Loucy (cell line): ENCODE data around the gene ABTB2.

Experiments
- H2AFZ ChIP-seq: fragments of 200-600 bp; sonication (generic); 2 replicates; pipeline ENCODE4 v1.6.0; 2016; ENCODE audit warnings: antibody characterized with exemption, mild to moderate bottlenecking, low read length, moderate library complexity
- H3F3A ChIP-seq: fragments of 200-600 bp; 2 replicates; pipeline ENCODE4 v1.6.0; 2016; ENCODE audit warnings: antibody characterized with exemption, low read depth, mild to moderate bottlenecking
- H3K27me3 ChIP-seq: fragments of 200-600 bp; sonication (generic); 2 replicates; pipeline ENCODE4 v1.6.1; 2014; ENCODE audit warnings: low read length, mild to moderate bottlenecking; ENCODE audit not compliant: insufficient read depth, poor library complexity, severe bottlenecking
- H3K36me3 ChIP-seq: fragments of 200-600 bp; sonication (generic); 2 replicates; pipeline ENCODE4 v1.6.1; 2016; ENCODE audit warnings: low read length; ENCODE audit not compliant: insufficient read depth
- H3K4me1 ChIP-seq: fragments of 200-600 bp; sonication (generic); 2 replicates; pipeline ENCODE4 v1.5.1; 2014; ENCODE audit warnings: low read length, mild to moderate bottlenecking; ENCODE audit not compliant: insufficient read depth, poor library complexity, severe bottlenecking
- H3K4me2 ChIP-seq: fragments of 200-600 bp; sonication (generic); 2 replicates; pipeline ENCODE4 v1.6.0; 2014; ENCODE audit warnings: antibody characterized with exemption, low read length, low read depth, mild to moderate bottlenecking; ENCODE audit not compliant: poor library complexity, severe bottlenecking
- H3K4me3 ChIP-seq: fragments of 200-600 bp; sonication (generic); 2 replicates; pipeline ENCODE4 v1.5.1; 2014; ENCODE audit warnings: low read length, mild to moderate bottlenecking, mixed read lengths; ENCODE audit not compliant: poor library complexity, severe bottlenecking
- H3K79me2 ChIP-seq: fragments of 200-600 bp; sonication (generic); 2 replicates; pipeline ENCODE4 v1.6.1; 2014; ENCODE audit warnings: low read length; ENCODE audit not compliant: insufficient read depth
- H3K9ac ChIP-seq: fragments of 200-600 bp; sonication (generic); 2 replicates; pipeline ENCODE4 v1.6.0; 2014; ENCODE audit warnings: mild to moderate bottlenecking, low read depth, low read length, moderate library complexity; ENCODE audit not compliant: poor library complexity, severe bottlenecking
- H3K9me2 ChIP-seq: fragments of 200-600 bp; sonication (generic); replicated peaks from 2 replicates; pipeline ENCODE4 v1.6.1; 2016; ENCODE audit warnings: low read depth, low read length, mixed read lengths
- H3K9me3 ChIP-seq: fragments of 200-600 bp; sonication (generic); 2 replicates; pipeline ENCODE4 v1.6.1; 2014; ENCODE audit warnings: mild to moderate bottlenecking, antibody characterized with exemption, low read length, low read depth; ENCODE audit not compliant: insufficient read depth
- H4K20me1 ChIP-seq: fragments of 200-600 bp; sonication (generic); 2 replicates; pipeline ENCODE4 v1.6.0; 2014; ENCODE audit warnings: antibody characterized with exemption, low read length, mild to moderate bottlenecking; ENCODE audit not compliant: insufficient read depth, poor library complexity, severe bottlenecking
- CTCF ChIP-seq: fragments of 200-600 bp; sonication (generic); conservative IDR thresholded peaks from 2 replicates; pipeline ENCODE4 v1.5.1; 2014; ENCODE audit warnings: mild to moderate bottlenecking, antibody characterized with exemption, low read length
- EZH2phosphoT487 ChIP-seq: fragments of 200-600 bp; IDR thresholded peaks from 2 replicates; pipeline ENCODE4 v1.6.1; 2018; ENCODE audit warnings: antibody characterized with exemption, mild to moderate bottlenecking, moderate library complexity, borderline replicate concordance

ABTB2 gene

DNA sequence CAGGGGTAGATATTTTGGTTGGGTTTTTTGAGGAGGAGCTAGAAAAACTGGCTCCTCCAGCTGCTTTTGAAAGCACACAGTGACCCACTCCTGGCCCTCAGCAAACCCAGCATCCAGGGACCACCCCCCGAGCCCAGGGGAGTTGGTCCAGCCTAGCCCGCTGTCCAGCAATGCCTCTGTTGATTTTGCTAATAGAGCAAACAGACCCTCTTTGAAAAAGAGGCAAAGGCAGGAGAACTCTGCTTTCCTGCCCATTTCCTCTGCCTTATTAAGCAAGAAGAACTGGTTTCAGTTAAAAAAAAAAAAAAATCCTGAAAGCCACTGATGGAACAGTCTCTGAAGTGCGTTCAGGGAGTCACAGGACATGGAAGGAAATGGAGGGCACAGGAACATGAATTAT is 25.3 kb downstream of the ABTB2 start:
- no peaks in the 10 kb centered on the region for H4K20me1 ChIP-seq
- TF ChIP-seq CTCF (no peak), EZH2phosphoT487 (no peak)
- no peaks in the 10 kb centered on the region for H3K79me2 ChIP-seq
- no peaks in the 10 kb centered on the region for H3K9me3 ChIP-seq
- H3K9me2 ChIP-seq: no peaks in the 10 kb centered on the region
- H3K4me3 ChIP-seq: no peak overlapping the region
- H3K27me3 ChIP-seq: no peaks in the 10 kb centered on the region
- H3K4me2 ChIP-seq: no peak overlapping the region
- H3K4me1 ChIP-seq: peaks cover 20% of the 10 kb centered on the region
- H3F3A ChIP-seq: no peaks in the 10 kb centered on the region
- H3K36me3 ChIP-seq: no peaks in the 10 kb centered on the region
- no peak overlapping the region for H2AFZ ChIP-seq
- no peak overlapping the region for H3K9ac ChIP-seq

GRCh38 chr11:34331736-34332135 is 26.1 kb downstream of the ABTB2 start:
- H3K9me3 ChIP-seq: no peaks in the 10 kb centered on the region
- H4K20me1 ChIP-seq: no peaks in the 10 kb centered on the region
- H3K36me3 ChIP-seq: no peaks in the 10 kb centered on the region
- TF ChIP-seq CTCF: no peak
- TF ChIP-seq EZH2phosphoT487: no peak
- H3K4me1 ChIP-seq: peaks cover 17% of the 10 kb centered on the region
- H3K9me2 ChIP-seq: no peaks in the 10 kb centered on the region
- H3K27me3 ChIP-seq: no peaks in the 10 kb centered on the region
- H3K4me3 ChIP-seq: no peak overlapping the region
- no peaks in the 10 kb centered on the region for H3F3A ChIP-seq
- no peaks in the 10 kb centered on the region for H3K79me2 ChIP-seq
- H2AFZ ChIP-seq: no peak overlapping the region
- H3K4me2 ChIP-seq: no peak overlapping the region
- H3K9ac ChIP-seq: no peak overlapping the region

DNA sequence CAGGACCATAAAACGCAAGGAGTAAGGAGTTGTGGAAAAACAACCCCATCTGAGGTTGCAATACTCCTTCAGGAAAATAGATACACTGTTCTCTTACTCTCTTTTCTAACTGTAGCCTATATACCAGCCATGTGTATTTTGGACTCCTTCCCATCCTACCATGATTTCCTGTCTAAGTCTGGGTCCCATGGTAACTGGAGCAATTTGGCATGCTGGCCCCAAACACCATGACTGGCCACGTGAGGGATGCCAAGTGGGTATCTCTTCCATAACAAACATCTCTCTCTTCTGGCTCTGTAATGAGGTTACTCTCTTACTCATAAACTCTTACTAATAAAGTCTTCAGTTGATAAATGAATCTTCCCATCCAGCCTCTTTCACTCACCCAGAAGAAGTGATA is 26.5 kb downstream of the ABTB2 start:
- H3K36me3 ChIP-seq: no peaks in the 10 kb centered on the region
- no peak overlapping the region for H3K4me3 ChIP-seq
- TF ChIP-seq CTCF: no peak
- no peak for TF ChIP-seq EZH2phosphoT487

More for the DNA sequence above, 26.5 kb downstream of the ABTB2 start:
- no peaks in the 10 kb centered on the region for H3K9me2 ChIP-seq
- peaks cover 17% of the 10 kb centered on the region for H3K4me1 ChIP-seq
- no peak overlapping the region for H2AFZ ChIP-seq
- H4K20me1 ChIP-seq: no peaks in the 10 kb centered on the region
- H3K9ac ChIP-seq: no peak overlapping the region
- no peaks in the 10 kb centered on the region for H3K27me3 ChIP-seq
- no peaks in the 10 kb centered on the region for H3F3A ChIP-seq
- H3K4me2 ChIP-seq: no peak overlapping the region
- no peaks in the 10 kb centered on the region for H3K9me3 ChIP-seq
- no peaks in the 10 kb centered on the region for H3K79me2 ChIP-seq
